Adrenal gland (tissue), 12 donors: ENCODE measurements around the gene DLEC1. TPM values are rescaled to one million over a fixed set of nuclear protein-coding genes. Genes with fewer than 3 reads are reported as not detected.

Experiments used
- DNase-seq, 7 donors: peaks; one replicate each; pipeline ENCODE4 v3.0.0-alpha.2; 2019 to 2020
- H3K27ac ChIP-seq, 5 donors: fragments of 200-600 bp; sonication (generic) in 4 of 5; 1 replicate in 3 of 5; 2 replicates in 2 of 5; pipeline versions ENCODE4 v1.5.1 to v1.8.0; 2016 to 2020; ENCODE audit warnings: mild to moderate bottlenecking in 1 of 5
- H3K27me3 ChIP-seq: fragments of 200-600 bp; 2 replicates; pipeline ENCODE4 v1.8.0; 2021
- H3K36me3 ChIP-seq, 2 donors: fragments of 200-600 bp; replicated peaks in 1 of 2; 1 replicate in 1 of 2; 2 replicates in 1 of 2; pipeline versions ENCODE4 v1.5.1 to v1.8.0; 2018 to 2022
- H3K4me1 ChIP-seq, 2 donors: fragments of 200-600 bp; replicated peaks in 1 of 2; 1 replicate in 1 of 2; 2 replicates in 1 of 2; pipeline versions ENCODE4 v1.5.1 to v1.8.0; 2018 to 2021
- H3K4me3 ChIP-seq, 4 donors: fragments of 200-600 bp; sonication (generic) in 3 of 4; one replicate each; pipeline ENCODE4 v1.5.1; 2016 to 2018
- H3K9me3 ChIP-seq, 3 donors: fragments of 200-600 bp; sonication (generic) in 1 of 3; replicated peaks in 1 of 3; 1 replicate in 2 of 3; 2 replicates in 1 of 3; pipeline versions ENCODE4 v1.5.1 to v1.8.0; 2016 to 2021
- CTCF ChIP-seq, 6 experiments: fragments of 450-650 bp in 4 of 6; fragments of 200-600 bp in 2 of 6; sonication (generic) in 1 of 6; IDR thresholded peaks; 1 replicate in 5 of 6; 2 replicates in 1 of 6; pipeline versions ENCODE4 v1.5.1 to v1.8.0; 2016 to 2021; ENCODE audit warnings: antibody characterized with exemption in 6 of 6, mild to moderate bottlenecking in 2 of 6, moderate library complexity in 1 of 6
- POLR2A ChIP-seq, 2 donors: fragments of 450-650 bp; IDR thresholded peaks; one replicate each; pipeline ENCODE4 v1.6.1; 2017; ENCODE audit warnings: antibody characterized with exemption in 2 of 2, mild to moderate bottlenecking in 2 of 2, moderate library complexity in 1 of 2
- WGBS, 4 donors: extraction: QIAGEN DNeasy Blood & Tissue Kit in 2 of 4; methylation state at CpG; one replicate each; pipeline versions ENCODE4 v1.1.5 to v1.1.7; 2013 to 2017; 5-methylcytosine and 5-hydroxymethylcytosine counted together
- intact Hi-C, 2 donors: fragments of 100-400 bp; cut with DNase I; formaldehyde crosslinking; loops; one replicate each; pipeline versions ENCODE4 v1.14.1 to v1.15.0; 2022 to 2023
- polyA plus RNA-seq, 3 donors: library from polyadenylated mRNA; stranded (reverse); fragments of 200-250 nt in 2 of 3; fragments of 350-450 nt in 1 of 3; fragmentation: Illumina TruSeq in 1 of 3; extraction: RNeasy Lipid Tissue Mini Kit (QIAGEN cat#74804) in 1 of 3; gene quantifications; one replicate each; pipeline ENCODE4 v1.2.3, GENCODE V29; 2013 to 2014
- total RNA-seq, 9 donors: library from RNA; depleted of rRNA in 4 of 9; stranded (reverse); fragments of >200 nt in 4 of 9; fragments of 120-200 nt in 1 of 9; fragmentation: NEBNext Ultra II Directional in 1 of 9; extraction: Animal tissue kit (Norgen Biotek cat#: 25700) in 1 of 9; gene quantifications; one replicate each; pipeline versions ENCODE4 v1.1.0 to v1.2.4, GENCODE V29; 2013 to 2023
- donor health status: healthy with polysubstance abuse.
- donor health status: Bipolar disorder and iron deficiency.
- donor health status: DM: yes; HTN: yes; CAD: no.
- donor health status: DM: no; HTN: no; CAD: no.
- donor health status: DM: no; HTN: no; CAD: no.
- donor health status: DM: yes; HTN: yes; CAD: no.

The DLEC1 gene
- total and polyA plus RNA-seq, 12 donors, result 0.18 to 2.0 (median 1.1) TPM

GRCh38 chr3:37993460-37993819, 45.6 kb upstream of the DLEC1 start:
- TF ChIP-seq CTCF (IDR thresholded peaks at IDR 0.05), result no peak
- no peak for TF ChIP-seq POLR2A (IDR thresholded peaks at IDR 0.05)
- DNase-seq, result no peak
- Histone ChIP-seq H3K4me1 (peaks cover 8 to 21% of the 10 kb centered on the region in 2 donors), H3K36me3 (no peaks in the 10 kb centered on the region), H3K4me3 (peak overlapping the region in 1 of 4 donors; percentile 75), H3K27ac (peak overlapping the region in 2 of 5 donors; percentile 82 to 87), H3K9me3 (no peaks in the 10 kb centered on the region), H3K27me3 (no peaks in the 10 kb centered on the region)
- WGBS, 4 donors, result 62 to 75% (median 65%) methylated on average over 5 to 6 of the region's 6 CpGs
- intact Hi-C loops, result no loop called here

GRCh38 chr3:37993820-37994638, 45.0 kb upstream of the DLEC1 start:
- Histone ChIP-seq H3K27ac (peak overlapping the region in 3 of 5 donors; percentile 19 to 87 (median 82)), H3K4me1 (peaks cover 10 to 24% of the 10 kb centered on the region in 2 donors), H3K4me3 (peak overlapping the region in 3 of 4 donors; percentile 20 to 75 (median 45)), H3K36me3 (no peaks in the 10 kb centered on the region), H3K27me3 (no peaks in the 10 kb centered on the region), H3K9me3 (no peaks in the 10 kb centered on the region)
- DNase-seq, result peak; percentile 71 to 88 (median 81)
- WGBS, 4 donors, result 2 to 13% (median 4%) methylated on average over 17 to 49 of the region's 49 CpGs
- intact Hi-C loops, result no loop called here
- TF ChIP-seq POLR2A (IDR thresholded peaks at IDR 0.05) (peak in 1 of 2 donors; percentile 58), CTCF (IDR thresholded peaks at IDR 0.05) (peak in 1 of 6 experiments; percentile 19)

GRCh38 chr3:37994639-37994972, 44.4 kb upstream of the DLEC1 start:
- peak overlapping the region in 3 of 5 donors; percentile 19 to 87 (median 82) for H3K27ac ChIP-seq
- H3K4me1 ChIP-seq, result peaks cover 10 to 24% of the 10 kb centered on the region in 2 donors
- no peaks in the 10 kb centered on the region for H3K36me3 ChIP-seq
- WGBS, 4 donors, result 23 to 52% (median 40%) methylated on average over 2 of the region's 2 CpGs
- no peaks in the 10 kb centered on the region for H3K27me3 ChIP-seq
- TF ChIP-seq CTCF (IDR thresholded peaks at IDR 0.05) (no peak), POLR2A (IDR thresholded peaks at IDR 0.05) (no peak)
- intact Hi-C loops, result no loop called here
- peak in 1 of 7 donors; percentile 6 for DNase-seq
- no peaks in the 10 kb centered on the region for H3K9me3 ChIP-seq
- H3K4me3 ChIP-seq, result peak overlapping the region in 2 of 4 donors; percentile 45 to 75

- Histone ChIP-seq H3K27ac (no peak overlapping the region), H3K4me3 (no peak overlapping the region), H3K4me1 (peaks cover 10 to 24% of the 10 kb centered on the region in 2 donors), H3K27me3 (no peaks in the 10 kb centered on the region), H3K9me3 (no peaks in the 10 kb centered on the region), H3K36me3 (no peaks in the 10 kb centered on the region)
- DNase-seq, result peak in 3 of 7 donors; percentile 5 to 13 (median 13)
- TF ChIP-seq CTCF (IDR thresholded peaks at IDR 0.05) (no peak), POLR2A (IDR thresholded peaks at IDR 0.05) (no peak)
- 86 to 89% (median 88%) methylated on average over 9 to 10 of the region's 10 CpGs for WGBS, 4 donors
- intact Hi-C loops, result no loop called here
These were observed 43.1 kb upstream of the DLEC1 start for GRCh38 chr3:37995652-37996641.
